ENCODE data around the gene RFPL4AL1.
A peak's percentile ranks its signal among the peaks of the same experiment; 100 is the strongest.
"Not testable (repeated sequence)": the region's sequence is repeated elsewhere in the genome, so short reads cannot be mapped to it uniquely, and the experiment has no call there.

RFPL4AL1 gene

GRCh38 chr19:55768818-55769217, at the start of gene RFPL4AL1:
TSS of gene RFPL4AL1 (plus strand) at chr19:55769118. CDS start at chr19:55771805, 2,687 bp downstream.
- not testable (repeated sequence) for DNase-seq

GRCh38 chr19:55720214-55720746, 48.6 kb upstream of the RFPL4AL1 start:
- no peak for DNase-seq

GRCh38 chr19:55720801-55721200, 48.1 kb upstream of the RFPL4AL1 start:
- no peak for DNase-seq

GRCh38 chr19:55723491-55723890, 45.4 kb upstream of the RFPL4AL1 start:
- DNase-seq = no peak

- not testable (repeated sequence) for DNase-seq
These were observed 38.5 kb upstream of the RFPL4AL1 start for GRCh38 chr19:55730378-55730777.

GRCh38 chr19:55738302-55738701, 30.6 kb upstream of the RFPL4AL1 start, which contains the start of gene NLRP9:
TSS of gene NLRP9 (minus strand) at chr19:55738402. CDS start at chr19:55738374, 28 bp downstream.
- DNase-seq = no peak

- no peak for DNase-seq
These were observed 18.2 kb upstream of the RFPL4AL1 start for GRCh38 chr19:55750715-55751114.

- DNase-seq = no peak
These were observed 15.5 kb upstream of the RFPL4AL1 start for GRCh38 chr19:55753401-55753800.

GRCh38 chr19:55756808-55757207, 12.1 kb upstream of the RFPL4AL1 start:
- not testable (repeated sequence) for DNase-seq

- not testable (repeated sequence) for DNase-seq
These were observed 10.1 kb upstream of the RFPL4AL1 start, which contains the start of gene RFPL4A for GRCh38 chr19:55758797-55759196. TSS of gene RFPL4A (plus strand) at chr19:55759097. CDS start at chr19:55761801, 2,704 bp downstream.

- no peak for DNase-seq
These were observed 2.5 kb upstream of the RFPL4AL1 start for GRCh38 chr19:55766466-55766865.

- DNase-seq = not testable (repeated sequence)
These were observed 714 bp downstream of the RFPL4AL1 start for GRCh38 chr19:55769632-55770031.

- DNase-seq = no peak
These were observed 8.6 kb downstream of the RFPL4AL1 start for GRCh38 chr19:55777528-55777927.

- no peak for DNase-seq
These were observed 9.4 kb downstream of the RFPL4AL1 start for GRCh38 chr19:55778331-55778730.

GRCh38 chr19:55781112-55781511, 12.2 kb downstream of the RFPL4AL1 start:
- DNase-seq = no peak

GRCh38 chr19:55795021-55795420, 26.1 kb downstream of the RFPL4AL1 start:
- DNase-seq = no peak

GRCh38 chr19:55801416-55801815, 32.5 kb downstream of the RFPL4AL1 start:
- DNase-seq = no peak

- no peak for DNase-seq
These were observed 33.4 kb downstream of the RFPL4AL1 start for GRCh38 chr19:55802281-55802680.

GRCh38 chr19:55809381-55810058, 40.6 kb downstream of the RFPL4AL1 start:
- peak; percentile 57 for DNase-seq

- no peak for DNase-seq
These were observed 42.4 kb downstream of the RFPL4AL1 start for GRCh38 chr19:55811340-55811739.

GRCh38 chr19:55812449-55812848, 43.5 kb downstream of the RFPL4AL1 start:
- no peak for DNase-seq

- no peak for DNase-seq
These were observed 45.0 kb downstream of the RFPL4AL1 start for GRCh38 chr19:55813906-55814305.

GRCh38 chr19:55820037-55820436, 51.1 kb downstream of the RFPL4AL1 start:
- no peak for DNase-seq
